A673 (cell line): ENCODE measurements around the gene CHPF2. TPM values are rescaled to one million over a fixed set of nuclear protein-coding genes. Genes with fewer than 3 reads are reported as not detected.

Experiments
- BruUV-seq: library from RNA; stranded (reverse); fragments of 400-500 nt; replicated peaks from 2 replicates; lab custom pipeline; 2021; lab: Mats Ljungman, UMichigan
- CTCF ChIA-PET: fragments of 300-600 bp; sonication (Branson Sonifier 250); formaldehyde crosslinking; loops from one replicate; lab custom pipeline; 2022; ENCODE audit warnings: antibody characterized with exemption; lab: Charles Lee
- POLR2A ChIA-PET: fragments of 300-600 bp; sonication (Branson Sonifier 250); formaldehyde crosslinking; loops from one replicate; lab custom pipeline; 2022; ENCODE audit warnings: antibody characterized with exemption; ENCODE audit not compliant: low non-redundant PET; lab: Charles Lee
- DNase-seq: peaks from one replicate; pipeline ENCODE4 v3.0.0-alpha.2; 2015; ENCODE audit warnings: low spot score
- H3K27ac ChIP-seq: fragments of 200-600 bp; sonication (generic); 2 replicates; pipeline ENCODE4 v1.5.1; 2016; ENCODE audit warnings: mixed run types, low read depth, mild to moderate bottlenecking, mixed read lengths, antibody characterized with exemption, low read length; ENCODE audit not compliant: poor library complexity, severe bottlenecking
- H3K27me3 ChIP-seq: fragments of 200-600 bp; sonication (generic); replicated peaks from 2 replicates; pipeline ENCODE4 v1.6.1; 2017; ENCODE audit warnings: mixed run types, low read depth, mild to moderate bottlenecking, mixed read lengths, antibody characterized with exemption, low read length; ENCODE audit not compliant: insufficient read depth, poor library complexity
- H3K36me3 ChIP-seq: fragments of 200-600 bp; sonication (generic); 2 replicates; pipeline ENCODE4 v1.6.1; 2016; ENCODE audit warnings: mixed run types, mild to moderate bottlenecking, mixed read lengths, antibody characterized with exemption, low read length; ENCODE audit not compliant: insufficient read depth, poor library complexity, severe bottlenecking
- H3K4me1 ChIP-seq: fragments of 200-600 bp; sonication (generic); 2 replicates; pipeline ENCODE4 v1.6.1; 2017; ENCODE audit warnings: mixed run types, mild to moderate bottlenecking, mixed read lengths, antibody characterized with exemption, low read length; ENCODE audit not compliant: insufficient read depth, poor library complexity, severe bottlenecking
- H3K4me3 ChIP-seq: fragments of 200-600 bp; sonication (generic); 2 replicates; pipeline ENCODE4 v1.5.1; 2016; ENCODE audit warnings: low read depth, mixed run types, mild to moderate bottlenecking, mixed read lengths, low read length; ENCODE audit not compliant: poor library complexity, severe bottlenecking
- H3K9me3 ChIP-seq: fragments of 200-600 bp; sonication (generic); 2 replicates; pipeline ENCODE4 v1.6.1; 2016; ENCODE audit warnings: mixed run types, low read depth, mild to moderate bottlenecking, mixed read lengths, antibody characterized with exemption, low read length; ENCODE audit not compliant: poor library complexity, severe bottlenecking
- CTCF ChIP-seq: fragments of 300-800, 200-600 bp; sonication (generic); conservative IDR thresholded peaks from 2 replicates; pipeline ENCODE4 v1.5.1; 2017; ENCODE audit warnings: low read depth, mild to moderate bottlenecking, antibody characterized with exemption, low read length, moderate library complexity, mixed read lengths
- EZH2 ChIP-seq: fragments of 200-600 bp; sonication (generic); IDR thresholded peaks from 2 replicates; pipeline ENCODE4 v1.6.1; 2017; ENCODE audit warnings: borderline replicate concordance, low read depth, mild to moderate bottlenecking, mixed read lengths, antibody characterized with exemption, low read length; ENCODE audit not compliant: poor library complexity, severe bottlenecking
- intact Hi-C: fragments of 100-400 bp; cut with micrococcal nuclease; formaldehyde crosslinking; loops from one replicate; pipeline ENCODE4 v1.10.0; 2022; ENCODE audit not compliant: unreplicated experiment
- total RNA-seq: library from RNA; stranded (reverse); gene quantifications from 2 replicates; pipeline ENCODE4 v1.2.3, GENCODE V29; 2021

CHPF2 gene
- total RNA-seq, 1 experiment from 2014 or later, result 27.1 TPM

- POLR2A ChIA-PET, result interaction anchor here (0.6 to 0.7 kb wide), 2 partner anchors 9 to 15 kb away, joined by 3 read pairs; no protein-coding TSS in a partner anchor
- Histone ChIP-seq H3K4me1 (no peaks in the 10 kb centered on the region), H3K27ac (no peak overlapping the region), H3K27me3 (no peaks in the 10 kb centered on the region), H3K4me3 (no peak overlapping the region), H3K36me3 (no peaks in the 10 kb centered on the region), H3K9me3 (no peaks in the 10 kb centered on the region)
- TF ChIP-seq CTCF, result no peak
- TF ChIP-seq EZH2, result no peak
- intact Hi-C loops, result no loop called here
- no TSS peak for BruUV-seq
- no peak for DNase-seq
- CTCF ChIA-PET, result no interaction called here
Observed at GRCh38 chr7:151261529-151261928, 29.2 kb downstream of the CHPF2 start.

- Histone ChIP-seq H3K27ac (no peak overlapping the region), H3K27me3 (no peaks in the 10 kb centered on the region), H3K9me3 (no peaks in the 10 kb centered on the region), H3K4me1 (no peaks in the 10 kb centered on the region), H3K4me3 (no peak overlapping the region), H3K36me3 (no peaks in the 10 kb centered on the region)
- intact Hi-C loops, result no loop called here
- TF ChIP-seq EZH2 (no peak), CTCF (no peak)
- ChIA-PET CTCF (no interaction called here), POLR2A (no interaction called here)
- no peak for DNase-seq
- BruUV-seq, result no TSS peak
Observed at GRCh38 chr7:151264615-151265014, 32.3 kb downstream of the CHPF2 start.

GRCh38 chr7:151265351-151265931 is 33.2 kb downstream of the CHPF2 start:
- Histone ChIP-seq H3K9me3 (no peaks in the 10 kb centered on the region), H3K4me1 (no peaks in the 10 kb centered on the region), H3K4me3 (no peak overlapping the region), H3K27ac (no peak overlapping the region), H3K36me3 (no peaks in the 10 kb centered on the region), H3K27me3 (no peaks in the 10 kb centered on the region)
- CTCF ChIA-PET, result no interaction called here
- POLR2A ChIA-PET, result no interaction called here
- BruUV-seq, result no TSS peak
- no peak for DNase-seq
- intact Hi-C loops, result no loop called here
- no peak for TF ChIP-seq CTCF
- no peak for TF ChIP-seq EZH2
